Muscle layer of colon (tissue), 2 donors: ENCODE results near the gene ZSWIM9.

Experiments used
- H3K27ac ChIP-seq: one replicate; pipeline ENCODE4 v1.7.0; 2013; ENCODE audit warnings: low read depth, mild to moderate bottlenecking, low read length, moderate library complexity
- H3K27me3 ChIP-seq, 2 donors: one replicate each; pipeline ENCODE4 v1.7.0; 2013; ENCODE audit warnings: low read length in 2 of 2, mild to moderate bottlenecking in 2 of 2; ENCODE audit not compliant: insufficient read depth in 2 of 2, control insufficient read depth in 1 of 2
- H3K36me3 ChIP-seq: one replicate; pipeline ENCODE4 v1.7.0; 2013; ENCODE audit warnings: mild to moderate bottlenecking, low read length; ENCODE audit not compliant: insufficient read depth
- H3K4me1 ChIP-seq: one replicate; pipeline ENCODE4 v1.7.0; 2013; ENCODE audit warnings: mild to moderate bottlenecking, low read length; ENCODE audit not compliant: insufficient read depth
- H3K4me3 ChIP-seq, 2 donors: one replicate each; pipeline ENCODE4 v1.7.0; 2013; ENCODE audit warnings: low read length in 2 of 2, low read depth in 1 of 2, mild to moderate bottlenecking in 1 of 2, moderate library complexity in 1 of 2
- H3K9ac ChIP-seq: one replicate; pipeline ENCODE4 v1.7.0; 2013; ENCODE audit warnings: low read length
- H3K9me3 ChIP-seq: one replicate; pipeline ENCODE4 v1.7.0; 2013; ENCODE audit warnings: mild to moderate bottlenecking, low read length
- donor health status: abdominal sarcoma.
- donor health status: Adenocarcinoma of cecum.

Gene ZSWIM9

GRCh38 chr19:48176226-48176625 lies 5.7 kb downstream of the ZSWIM9 start:
- no peak overlapping the region for H3K27ac ChIP-seq
- H3K9ac ChIP-seq = no peak overlapping the region
- H3K4me1 ChIP-seq = peaks cover 2% of the 10 kb centered on the region
- H3K9me3 ChIP-seq = no peaks in the 10 kb centered on the region
- H3K27me3 ChIP-seq = no peaks in the 10 kb centered on the region
- no peak overlapping the region for H3K4me3 ChIP-seq
- peaks cover 25% of the 10 kb centered on the region for H3K36me3 ChIP-seq

- no peaks in the 10 kb centered on the region for H3K4me1 ChIP-seq
- H3K27me3 ChIP-seq = no peaks in the 10 kb centered on the region
- no peak overlapping the region for H3K4me3 ChIP-seq
- no peaks in the 10 kb centered on the region for H3K9me3 ChIP-seq
- H3K27ac ChIP-seq = no peak overlapping the region
- H3K36me3 ChIP-seq = peaks cover 12% of the 10 kb centered on the region
- H3K9ac ChIP-seq = no peak overlapping the region
Observed at GRCh38 chr19:48181505-48181904, 11.0 kb downstream of the ZSWIM9 start.

GRCh38 chr19:48182434-48182833 lies 12.0 kb downstream of the ZSWIM9 start:
- H3K9me3 ChIP-seq = no peaks in the 10 kb centered on the region
- H3K4me1 ChIP-seq = no peaks in the 10 kb centered on the region
- H3K36me3 ChIP-seq = peaks cover 12% of the 10 kb centered on the region
- H3K4me3 ChIP-seq = no peak overlapping the region
- H3K27ac ChIP-seq = no peak overlapping the region
- no peak overlapping the region for H3K9ac ChIP-seq
- no peaks in the 10 kb centered on the region for H3K27me3 ChIP-seq

GRCh38 chr19:48183356-48183755 lies 12.9 kb downstream of the ZSWIM9 start:
- Histone ChIP-seq H3K4me1 (no peaks in the 10 kb centered on the region), H3K9me3 (no peaks in the 10 kb centered on the region), H3K36me3 (peaks cover 12% of the 10 kb centered on the region), H3K27me3 (no peaks in the 10 kb centered on the region), H3K4me3 (no peak overlapping the region), H3K27ac (no peak overlapping the region), H3K9ac (no peak overlapping the region)

- Histone ChIP-seq H3K36me3 (peaks cover 6% of the 10 kb centered on the region), H3K4me3 (no peak overlapping the region), H3K27me3 (no peaks in the 10 kb centered on the region), H3K27ac (no peak overlapping the region), H3K9ac (no peak overlapping the region), H3K9me3 (no peaks in the 10 kb centered on the region), H3K4me1 (no peaks in the 10 kb centered on the region)
Observed at GRCh38 chr19:48186015-48186414, 15.5 kb downstream of the ZSWIM9 start.

- Histone ChIP-seq H3K27ac (no peak overlapping the region), H3K4me3 (no peak overlapping the region), H3K9ac (no peak overlapping the region), H3K27me3 (no peaks in the 10 kb centered on the region), H3K9me3 (no peaks in the 10 kb centered on the region), H3K36me3 (peaks cover 6% of the 10 kb centered on the region), H3K4me1 (no peaks in the 10 kb centered on the region)
Observed at GRCh38 chr19:48186541-48186991, 16.1 kb downstream of the ZSWIM9 start.

GRCh38 chr19:48190288-48190884 lies 19.9 kb downstream of the ZSWIM9 start:
- no peaks in the 10 kb centered on the region for H3K27me3 ChIP-seq
- H3K9ac ChIP-seq = no peak overlapping the region
- H3K27ac ChIP-seq = no peak overlapping the region
- H3K36me3 ChIP-seq = peaks cover 5% of the 10 kb centered on the region
- no peaks in the 10 kb centered on the region for H3K4me1 ChIP-seq
- no peaks in the 10 kb centered on the region for H3K9me3 ChIP-seq
- H3K4me3 ChIP-seq = no peak overlapping the region

- peaks cover 5% of the 10 kb centered on the region for H3K36me3 ChIP-seq
- no peaks in the 10 kb centered on the region for H3K9me3 ChIP-seq
- H3K27ac ChIP-seq = no peak overlapping the region
- no peak overlapping the region for H3K4me3 ChIP-seq
- no peaks in the 10 kb centered on the region for H3K27me3 ChIP-seq
- no peaks in the 10 kb centered on the region for H3K4me1 ChIP-seq
- H3K9ac ChIP-seq = no peak overlapping the region
Observed at GRCh38 chr19:48190885-48191284, 20.4 kb downstream of the ZSWIM9 start.

GRCh38 chr19:48192750-48193149 lies 22.3 kb downstream of the ZSWIM9 start:
- H3K27ac ChIP-seq = no peak overlapping the region
- no peaks in the 10 kb centered on the region for H3K9me3 ChIP-seq
- H3K36me3 ChIP-seq = peaks cover 5% of the 10 kb centered on the region
- H3K9ac ChIP-seq = no peak overlapping the region
- H3K4me3 ChIP-seq = no peak overlapping the region
- peaks cover 5% of the 10 kb centered on the region for H3K4me1 ChIP-seq
- no peaks in the 10 kb centered on the region for H3K27me3 ChIP-seq

- Histone ChIP-seq H3K4me1 (peaks cover 5% of the 10 kb centered on the region), H3K9ac (no peak overlapping the region), H3K27ac (no peak overlapping the region), H3K9me3 (no peaks in the 10 kb centered on the region), H3K27me3 (no peaks in the 10 kb centered on the region), H3K4me3 (no peak overlapping the region), H3K36me3 (peaks cover 5% of the 10 kb centered on the region)
Observed at GRCh38 chr19:48194041-48194843, 23.8 kb downstream of the ZSWIM9 start.

GRCh38 chr19:48194844-48195830 lies 24.7 kb downstream of the ZSWIM9 start:
- Histone ChIP-seq H3K4me3 (no peak overlapping the region), H3K9me3 (no peaks in the 10 kb centered on the region), H3K27ac (no peak overlapping the region), H3K9ac (no peak overlapping the region), H3K4me1 (peaks cover 5% of the 10 kb centered on the region), H3K36me3 (peaks cover 5% of the 10 kb centered on the region), H3K27me3 (no peaks in the 10 kb centered on the region)
